ENCODE results near the gene PRDX2.

Gene PRDX2

DNA sequence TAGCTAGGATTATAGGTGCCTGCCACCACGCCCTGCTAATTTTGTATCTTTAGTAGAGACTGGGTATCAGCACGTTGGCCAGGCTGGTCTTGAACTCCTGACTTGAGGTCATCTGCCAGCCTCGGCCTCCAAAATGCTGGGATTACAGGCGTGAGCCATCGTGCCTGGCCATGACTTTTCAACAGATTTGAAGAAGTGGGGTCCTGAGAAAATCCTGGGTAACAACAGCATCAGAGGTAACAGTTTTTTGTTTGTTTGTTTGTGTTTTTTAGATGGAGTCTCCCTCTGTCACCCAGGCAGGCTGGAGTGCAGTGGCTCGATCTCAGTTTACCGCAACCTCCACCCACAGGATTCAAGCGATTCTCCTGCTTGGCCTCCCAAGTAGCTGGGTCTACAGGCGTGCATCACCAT lies 6.6 kb downstream of the PRDX2 start:
- no peak for ATAC-seq
- no peak for TF ChIP-seq ZFP30 (CRISPR knock-in tag; IDR thresholded peaks at IDR 0.05)
- no peak for TF ChIP-seq BACH2 (CRISPR knock-in tag; IDR thresholded peaks at IDR 0.05; ENCODE audit: borderline replicate concordance)
- TF ChIP-seq TCF4 (CRISPR knock-in tag; IDR thresholded peaks at IDR 0.05; ENCODE audit: borderline replicate concordance): no peak
- TF ChIP-seq, protein P1, sequence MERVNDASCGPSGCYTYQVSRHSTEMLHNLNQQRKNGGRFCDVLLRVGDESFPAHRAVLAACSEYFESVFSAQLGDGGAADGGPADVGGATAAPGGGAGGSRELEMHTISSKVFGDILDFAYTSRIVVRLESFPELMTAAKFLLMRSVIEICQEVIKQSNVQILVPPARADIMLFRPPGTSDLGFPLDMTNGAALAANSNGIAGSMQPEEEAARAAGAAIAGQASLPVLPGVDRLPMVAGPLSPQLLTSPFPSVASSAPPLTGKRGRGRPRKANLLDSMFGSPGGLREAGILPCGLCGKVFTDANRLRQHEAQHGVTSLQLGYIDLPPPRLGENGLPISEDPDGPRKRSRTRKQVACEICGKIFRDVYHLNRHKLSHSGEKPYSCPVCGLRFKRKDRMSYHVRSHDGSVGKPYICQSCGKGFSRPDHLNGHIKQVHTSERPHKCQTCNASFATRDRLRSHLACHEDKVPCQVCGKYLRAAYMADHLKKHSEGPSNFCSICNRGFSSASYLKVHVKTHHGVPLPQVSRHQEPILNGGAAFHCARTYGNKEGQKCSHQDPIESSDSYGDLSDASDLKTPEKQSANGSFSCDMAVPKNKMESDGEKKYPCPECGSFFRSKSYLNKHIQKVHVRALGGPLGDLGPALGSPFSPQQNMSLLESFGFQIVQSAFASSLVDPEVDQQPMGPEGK (CRISPR knock-in tag; IDR thresholded peaks at IDR 0.05; ENCODE audit: borderline replicate concordance): no peak
- no peak for TF ChIP-seq ZC3H10 (CRISPR knock-in tag; IDR thresholded peaks at IDR 0.05)
- TF ChIP-seq PPARA (CRISPR knock-in tag; IDR thresholded peaks at IDR 0.05; ENCODE audit: borderline replicate concordance): no peak
- no peak for TF ChIP-seq ZFP3 (CRISPR knock-in tag; IDR thresholded peaks at IDR 0.05)
- no peak for TF ChIP-seq OSR1 (CRISPR knock-in tag; IDR thresholded peaks at IDR 0.05)
- TF ChIP-seq, protein P2, sequence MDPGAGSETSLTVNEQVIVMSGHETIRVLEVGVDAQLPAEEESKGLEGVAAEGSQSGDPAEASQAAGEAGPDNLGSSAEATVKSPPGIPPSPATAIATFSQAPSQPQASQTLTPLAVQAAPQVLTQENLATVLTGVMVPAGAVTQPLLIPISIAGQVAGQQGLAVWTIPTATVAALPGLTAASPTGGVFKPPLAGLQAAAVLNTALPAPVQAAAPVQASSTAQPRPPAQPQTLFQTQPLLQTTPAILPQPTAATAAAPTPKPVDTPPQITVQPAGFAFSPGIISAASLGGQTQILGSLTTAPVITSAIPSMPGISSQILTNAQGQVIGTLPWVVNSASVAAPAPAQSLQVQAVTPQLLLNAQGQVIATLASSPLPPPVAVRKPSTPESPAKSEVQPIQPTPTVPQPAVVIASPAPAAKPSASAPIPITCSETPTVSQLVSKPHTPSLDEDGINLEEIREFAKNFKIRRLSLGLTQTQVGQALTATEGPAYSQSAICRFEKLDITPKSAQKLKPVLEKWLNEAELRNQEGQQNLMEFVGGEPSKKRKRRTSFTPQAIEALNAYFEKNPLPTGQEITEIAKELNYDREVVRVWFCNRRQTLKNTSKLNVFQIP (CRISPR knock-in tag; IDR thresholded peaks at IDR 0.05; ENCODE audit: borderline replicate concordance, low read depth): no peak
- TF ChIP-seq, protein P3, sequence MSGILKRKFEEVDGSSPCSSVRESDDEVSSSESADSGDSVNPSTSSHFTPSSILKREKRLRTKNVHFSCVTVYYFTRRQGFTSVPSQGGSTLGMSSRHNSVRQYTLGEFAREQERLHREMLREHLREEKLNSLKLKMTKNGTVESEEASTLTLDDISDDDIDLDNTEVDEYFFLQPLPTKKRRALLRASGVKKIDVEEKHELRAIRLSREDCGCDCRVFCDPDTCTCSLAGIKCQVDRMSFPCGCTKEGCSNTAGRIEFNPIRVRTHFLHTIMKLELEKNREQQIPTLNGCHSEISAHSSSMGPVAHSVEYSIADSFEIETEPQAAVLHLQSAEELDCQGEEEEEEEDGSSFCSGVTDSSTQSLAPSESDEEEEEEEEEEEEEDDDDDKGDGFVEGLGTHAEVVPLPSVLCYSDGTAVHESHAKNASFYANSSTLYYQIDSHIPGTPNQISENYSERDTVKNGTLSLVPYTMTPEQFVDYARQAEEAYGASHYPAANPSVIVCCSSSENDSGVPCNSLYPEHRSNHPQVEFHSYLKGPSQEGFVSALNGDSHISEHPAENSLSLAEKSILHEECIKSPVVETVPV (CRISPR knock-in tag; IDR thresholded peaks at IDR 0.05): no peak
- TF ChIP-seq ZNF70 (CRISPR knock-in tag; IDR thresholded peaks at IDR 0.05): no peak
- no peak for TF ChIP-seq ARNTL (CRISPR knock-in tag; IDR thresholded peaks at IDR 0.05; ENCODE audit: borderline replicate concordance, low read depth)
- TF ChIP-seq GLIS3 (CRISPR knock-in tag; IDR thresholded peaks at IDR 0.05): no peak
- TF ChIP-seq ISL1 (CRISPR knock-in tag; IDR thresholded peaks at IDR 0.05): no peak

DNA sequence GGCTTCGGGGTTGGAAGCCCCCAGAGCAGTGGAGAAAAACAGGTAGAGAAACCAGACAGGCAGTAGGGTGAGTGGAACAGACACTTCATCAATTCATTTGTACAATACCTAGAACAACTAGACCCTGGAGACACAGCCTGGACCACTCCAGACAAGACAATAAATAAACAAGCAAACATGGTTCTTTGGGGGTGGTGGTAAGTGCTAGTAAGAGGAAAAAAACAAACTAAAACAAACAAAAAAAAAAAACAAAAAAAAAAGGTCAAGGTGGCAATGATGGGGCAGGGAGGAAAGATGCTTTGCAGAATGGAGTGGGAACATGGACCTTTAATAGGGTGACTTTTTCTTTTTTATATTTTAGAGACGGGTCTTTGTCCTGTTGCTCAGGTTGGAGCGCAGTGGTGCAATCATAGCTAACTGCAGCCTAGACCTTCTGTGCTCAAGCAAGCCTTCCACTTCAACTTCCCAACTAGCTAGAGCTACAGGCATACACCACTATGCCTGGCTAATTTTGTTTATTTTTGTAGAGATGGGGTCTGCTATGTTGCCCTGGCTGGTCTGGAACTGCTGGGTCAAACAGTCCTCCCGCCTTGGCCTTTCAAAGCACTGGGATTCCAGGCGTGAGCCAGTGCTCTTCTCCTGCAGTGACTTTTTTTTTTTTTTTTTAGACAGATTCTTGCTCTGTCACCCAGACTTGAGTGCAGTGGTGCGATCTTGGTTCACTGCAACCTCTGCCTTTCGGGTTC lies 7.2 kb downstream of the PRDX2 start:
- no peak for ATAC-seq
- TF ChIP-seq SNAI2 (CRISPR knock-in tag; IDR thresholded peaks at IDR 0.05) (no peak), TOX (CRISPR knock-in tag; IDR thresholded peaks at IDR 0.05; ENCODE audit: borderline replicate concordance) (0 out of 2 replicates have a peak, but pooled peaks have one; percentile 3)
- TF ChIP-seq, protein P4, sequence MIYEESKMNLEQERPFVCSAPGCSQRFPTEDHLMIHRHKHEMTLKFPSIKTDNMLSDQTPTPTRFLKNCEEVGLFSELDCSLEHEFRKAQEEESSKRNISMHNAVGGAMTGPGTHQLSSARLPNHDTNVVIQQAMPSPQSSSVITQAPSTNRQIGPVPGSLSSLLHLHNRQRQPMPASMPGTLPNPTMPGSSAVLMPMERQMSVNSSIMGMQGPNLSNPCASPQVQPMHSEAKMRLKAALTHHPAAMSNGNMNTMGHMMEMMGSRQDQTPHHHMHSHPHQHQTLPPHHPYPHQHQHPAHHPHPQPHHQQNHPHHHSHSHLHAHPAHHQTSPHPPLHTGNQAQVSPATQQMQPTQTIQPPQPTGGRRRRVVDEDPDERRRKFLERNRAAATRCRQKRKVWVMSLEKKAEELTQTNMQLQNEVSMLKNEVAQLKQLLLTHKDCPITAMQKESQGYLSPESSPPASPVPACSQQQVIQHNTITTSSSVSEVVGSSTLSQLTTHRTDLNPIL (CRISPR knock-in tag; IDR thresholded peaks at IDR 0.05; ENCODE audit: low read depth): peak; percentile 44

DNA sequence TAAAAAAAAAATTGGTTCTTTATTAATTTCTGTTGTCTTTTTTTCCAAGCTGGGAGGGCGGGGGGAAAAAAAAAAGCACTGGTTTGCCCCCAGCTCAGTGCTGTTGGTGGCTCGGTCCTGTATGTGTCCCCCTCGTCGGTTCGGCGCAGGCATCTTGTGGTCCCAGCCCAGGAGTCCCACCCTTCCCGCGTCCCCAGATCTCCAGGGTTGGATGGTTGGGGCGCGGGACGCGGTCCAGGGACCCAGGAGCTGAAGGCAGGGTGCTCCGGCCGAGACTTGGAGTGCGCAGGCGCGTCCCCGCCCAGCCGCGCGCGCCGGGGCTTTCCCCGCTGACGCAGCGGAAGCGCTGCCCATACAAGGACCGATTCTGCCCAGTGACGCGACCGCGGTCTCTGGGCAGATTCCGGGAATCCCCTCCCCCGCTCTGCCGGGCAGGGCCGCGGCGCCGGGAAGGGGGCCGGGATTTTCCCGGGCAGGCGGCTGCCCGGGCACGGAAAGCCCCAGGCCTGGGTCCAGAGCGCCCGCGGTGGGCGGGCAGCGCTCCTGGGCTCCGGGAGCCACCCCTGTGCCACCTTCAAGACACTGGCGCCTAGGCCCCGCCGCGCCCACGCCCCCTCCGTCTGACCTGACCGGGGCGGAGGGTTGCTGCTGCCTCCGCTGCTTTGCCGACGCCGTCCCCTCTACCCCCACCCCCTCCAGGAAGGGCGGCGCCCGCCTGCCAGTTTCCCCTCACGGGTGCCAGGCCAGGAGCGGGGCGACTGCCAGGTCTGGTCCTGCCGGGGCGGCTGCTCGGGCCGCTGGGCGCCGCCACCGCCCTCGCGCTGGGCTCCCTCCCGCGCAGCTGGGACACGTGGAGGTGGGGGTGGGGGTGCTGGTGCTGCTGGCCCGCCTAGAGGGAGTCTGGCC lies 8.1 kb downstream of the PRDX2 start:
- ATAC-seq: peak; percentile 41
- TF ChIP-seq ESRRG (CRISPR knock-in tag; IDR thresholded peaks at IDR 0.05) (peak; percentile 94), ZC3H10 (CRISPR knock-in tag; IDR thresholded peaks at IDR 0.05) (peak; percentile 92), ZFP30 (CRISPR knock-in tag; IDR thresholded peaks at IDR 0.05) (no peak), ZNF70 (CRISPR knock-in tag; IDR thresholded peaks at IDR 0.05) (no peak; the same call in none of the 2 replicates), CSDC2 (CRISPR knock-in tag; IDR thresholded peaks at IDR 0.05) (peak; percentile 83), ISL1 (CRISPR knock-in tag; IDR thresholded peaks at IDR 0.05) (no peak), GLIS3 (CRISPR knock-in tag; IDR thresholded peaks at IDR 0.05) (peak; percentile 88; the same call in 1 of the 2 replicates), TCF4 (CRISPR knock-in tag; IDR thresholded peaks at IDR 0.05; ENCODE audit: borderline replicate concordance) (0 out of 2 replicates have a peak, but pooled peaks have one; percentile 13), TOX (CRISPR knock-in tag; IDR thresholded peaks at IDR 0.05; ENCODE audit: borderline replicate concordance) (peak; percentile 66), ZFP3 (CRISPR knock-in tag; IDR thresholded peaks at IDR 0.05) (peak; percentile 68; the same call in 1 of the 2 replicates), ARNTL (CRISPR knock-in tag; IDR thresholded peaks at IDR 0.05; ENCODE audit: borderline replicate concordance, low read depth) (0 out of 2 replicates have a peak, but pooled peaks have one; percentile 6)
- TF ChIP-seq, protein P3 (CRISPR knock-in tag; IDR thresholded peaks at IDR 0.05): peak; percentile 88; the same call in 1 of the 2 replicates
- TF ChIP-seq, protein P2 (CRISPR knock-in tag; IDR thresholded peaks at IDR 0.05; ENCODE audit: borderline replicate concordance, low read depth): peak; percentile 69
- TF ChIP-seq, protein P5, sequence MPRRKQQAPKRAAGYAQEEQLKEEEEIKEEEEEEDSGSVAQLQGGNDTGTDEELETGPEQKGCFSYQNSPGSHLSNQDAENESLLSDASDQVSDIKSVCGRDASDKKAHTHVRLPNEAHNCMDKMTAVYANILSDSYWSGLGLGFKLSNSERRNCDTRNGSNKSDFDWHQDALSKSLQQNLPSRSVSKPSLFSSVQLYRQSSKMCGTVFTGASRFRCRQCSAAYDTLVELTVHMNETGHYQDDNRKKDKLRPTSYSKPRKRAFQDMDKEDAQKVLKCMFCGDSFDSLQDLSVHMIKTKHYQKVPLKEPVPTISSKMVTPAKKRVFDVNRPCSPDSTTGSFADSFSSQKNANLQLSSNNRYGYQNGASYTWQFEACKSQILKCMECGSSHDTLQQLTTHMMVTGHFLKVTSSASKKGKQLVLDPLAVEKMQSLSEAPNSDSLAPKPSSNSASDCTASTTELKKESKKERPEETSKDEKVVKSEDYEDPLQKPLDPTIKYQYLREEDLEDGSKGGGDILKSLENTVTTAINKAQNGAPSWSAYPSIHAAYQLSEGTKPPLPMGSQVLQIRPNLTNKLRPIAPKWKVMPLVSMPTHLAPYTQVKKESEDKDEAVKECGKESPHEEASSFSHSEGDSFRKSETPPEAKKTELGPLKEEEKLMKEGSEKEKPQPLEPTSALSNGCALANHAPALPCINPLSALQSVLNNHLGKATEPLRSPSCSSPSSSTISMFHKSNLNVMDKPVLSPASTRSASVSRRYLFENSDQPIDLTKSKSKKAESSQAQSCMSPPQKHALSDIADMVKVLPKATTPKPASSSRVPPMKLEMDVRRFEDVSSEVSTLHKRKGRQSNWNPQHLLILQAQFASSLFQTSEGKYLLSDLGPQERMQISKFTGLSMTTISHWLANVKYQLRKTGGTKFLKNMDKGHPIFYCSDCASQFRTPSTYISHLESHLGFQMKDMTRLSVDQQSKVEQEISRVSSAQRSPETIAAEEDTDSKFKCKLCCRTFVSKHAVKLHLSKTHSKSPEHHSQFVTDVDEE (CRISPR knock-in tag; IDR thresholded peaks at IDR 0.05): peak; percentile 54

Data from SK-N-SH treated with all-trans-retinoic acid at 6 μM for 48 hours (cell line).